Bronchial epithelial cell (primary cell): Measurements from ENCODE around the gene RXYLT1. TPM values are rescaled to one million over a fixed set of nuclear protein-coding genes. Genes with fewer than 3 reads are reported as not detected.

Source experiments
- DNase-seq: peaks from one replicate; pipeline ENCODE4 v3.0.0-alpha.2; 2010; ENCODE audit warnings: low read depth
- FAIRE-seq: peaks from 2 replicates; lab custom pipeline; 2011; peaks lifted over from hg19 to GRCh38; lab: Jason Lieb, UNC
- H3K27me3 ChIP-seq: 2 replicates; pipeline ENCODE4 v1.5.1; 2011; ENCODE audit warnings: low read length; ENCODE audit not compliant: control insufficient read depth, insufficient read depth
- H3K36me3 ChIP-seq: 2 replicates; pipeline ENCODE4 v1.5.1; 2011; ENCODE audit warnings: low read length; ENCODE audit not compliant: control insufficient read depth, insufficient read depth
- H3K4me3 ChIP-seq: 2 replicates; pipeline ENCODE4 v1.5.1; 2011; ENCODE audit warnings: mild to moderate bottlenecking, low read depth, low read length, control low read depth
- CTCF ChIP-seq: IDR thresholded peaks from 2 replicates; pipeline ENCODE4 v1.5.1; 2011; ENCODE audit warnings: mild to moderate bottlenecking, moderate library complexity, low read length, control low read depth, inconsistent platforms; ENCODE audit not compliant: insufficient read depth, severe bottlenecking
- total RNA-seq: library from RNA; depleted of rRNA; stranded (reverse); fragments of >200 nt; gene quantifications from 2 replicates; pipeline ENCODE4 v1.2.1, GENCODE V29; 2014

RXYLT1 gene
- total RNA-seq, 1 donor from 2014 or later = 18.7 TPM

GRCh38 chr12:63848450-63848849, 68.7 kb downstream of the RXYLT1 start:
- H3K4me3 ChIP-seq = no peak overlapping the region
- DNase-seq = no peak
- TF ChIP-seq CTCF = no peak
- H3K36me3 ChIP-seq = no peaks in the 10 kb centered on the region
- FAIRE-seq = no peak
- no peaks in the 10 kb centered on the region for H3K27me3 ChIP-seq

- no peak for TF ChIP-seq CTCF
- Histone ChIP-seq H3K4me3 (no peak overlapping the region), H3K27me3 (no peaks in the 10 kb centered on the region), H3K36me3 (no peaks in the 10 kb centered on the region)
- no peak for DNase-seq
- FAIRE-seq = no peak
These were observed 69.5 kb downstream of the RXYLT1 start for GRCh38 chr12:63849106-63849620.

GRCh38 chr12:63849641-63850040, 69.9 kb downstream of the RXYLT1 start:
- Histone ChIP-seq H3K36me3 (no peaks in the 10 kb centered on the region), H3K4me3 (no peak overlapping the region), H3K27me3 (no peaks in the 10 kb centered on the region)
- FAIRE-seq (no peak), DNase-seq (no peak)
- no peak for TF ChIP-seq CTCF

GRCh38 chr12:63853978-63854377, 74.3 kb downstream of the RXYLT1 start:
- no peak for DNase-seq
- no peak for FAIRE-seq
- no peaks in the 10 kb centered on the region for H3K27me3 ChIP-seq
- no peak for TF ChIP-seq CTCF
- no peak overlapping the region for H3K4me3 ChIP-seq
- H3K36me3 ChIP-seq = no peaks in the 10 kb centered on the region

- no peak overlapping the region for H3K4me3 ChIP-seq
- FAIRE-seq (no peak), DNase-seq (no peak)
- no peaks in the 10 kb centered on the region for H3K27me3 ChIP-seq
- peaks cover 2% of the 10 kb centered on the region for H3K36me3 ChIP-seq
- no peak for TF ChIP-seq CTCF
These were observed 75.6 kb downstream of the RXYLT1 start for GRCh38 chr12:63855299-63855698.
